Measurements from ENCODE around the gene MYH1.

- TF ChIP-seq CTCF (IDR thresholded peaks at IDR 0.05; ENCODE audit: low read length) (no peak), EZH2phosphoT487 (IDR thresholded peaks at IDR 0.05; ENCODE audit: low read length) (no peak)
These were observed 4.7 kb upstream of the MYH1 start for GRCh38 chr17:10523064-10523463.
